ENCODE data around the gene TFAP2B.

The TFAP2B gene

DNA sequence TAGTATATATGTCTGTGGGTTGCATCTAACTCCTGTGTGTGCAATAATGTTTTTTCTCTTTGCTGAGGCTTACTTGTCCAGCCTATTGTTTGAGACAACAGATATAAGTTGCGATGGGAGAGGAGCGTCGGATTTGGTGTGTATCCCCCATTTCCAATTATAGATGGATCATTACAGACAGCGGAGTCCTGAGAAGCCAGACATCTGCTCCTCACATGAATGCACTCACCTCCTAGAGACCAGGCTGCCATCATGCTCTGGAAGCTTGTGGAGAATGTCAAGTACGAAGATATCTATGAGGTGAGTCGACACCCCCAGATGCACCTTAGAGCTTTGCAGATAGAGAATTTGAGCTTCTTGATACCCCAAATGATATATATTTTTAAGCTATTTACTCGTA is at the start of gene TFAP2B:
Gene TFAP2B (plus strand): TSS at position 199 of the 400 bp plus-strand sequence. CDS start 21 bp downstream, at position 220.
- Mint-ChIP-seq H3K4me1 (peaks cover 4% of the 10 kb centered on the region), H3K4me3 (peak within 1 kb of the TSS; percentile 61), H3K9me3 (peaks cover 7% of the 10 kb centered on the region), H3K27me3 (ENCODE audit: low read depth, poor library complexity) (peaks cover 98% of the 10 kb centered on the region), H3K36me3 (ENCODE audit: low read depth) (no peaks in the 10 kb centered on the region), H3K27ac (no peak within 1 kb of the TSS)
- DNase-seq, result no peak
- TF ChIP-seq, protein P1, sequence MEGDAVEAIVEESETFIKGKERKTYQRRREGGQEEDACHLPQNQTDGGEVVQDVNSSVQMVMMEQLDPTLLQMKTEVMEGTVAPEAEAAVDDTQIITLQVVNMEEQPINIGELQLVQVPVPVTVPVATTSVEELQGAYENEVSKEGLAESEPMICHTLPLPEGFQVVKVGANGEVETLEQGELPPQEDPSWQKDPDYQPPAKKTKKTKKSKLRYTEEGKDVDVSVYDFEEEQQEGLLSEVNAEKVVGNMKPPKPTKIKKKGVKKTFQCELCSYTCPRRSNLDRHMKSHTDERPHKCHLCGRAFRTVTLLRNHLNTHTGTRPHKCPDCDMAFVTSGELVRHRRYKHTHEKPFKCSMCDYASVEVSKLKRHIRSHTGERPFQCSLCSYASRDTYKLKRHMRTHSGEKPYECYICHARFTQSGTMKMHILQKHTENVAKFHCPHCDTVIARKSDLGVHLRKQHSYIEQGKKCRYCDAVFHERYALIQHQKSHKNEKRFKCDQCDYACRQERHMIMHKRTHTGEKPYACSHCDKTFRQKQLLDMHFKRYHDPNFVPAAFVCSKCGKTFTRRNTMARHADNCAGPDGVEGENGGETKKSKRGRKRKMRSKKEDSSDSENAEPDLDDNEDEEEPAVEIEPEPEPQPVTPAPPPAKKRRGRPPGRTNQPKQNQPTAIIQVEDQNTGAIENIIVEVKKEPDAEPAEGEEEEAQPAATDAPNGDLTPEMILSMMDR (IDR thresholded peaks at IDR 0.05), result no peak

DNA sequence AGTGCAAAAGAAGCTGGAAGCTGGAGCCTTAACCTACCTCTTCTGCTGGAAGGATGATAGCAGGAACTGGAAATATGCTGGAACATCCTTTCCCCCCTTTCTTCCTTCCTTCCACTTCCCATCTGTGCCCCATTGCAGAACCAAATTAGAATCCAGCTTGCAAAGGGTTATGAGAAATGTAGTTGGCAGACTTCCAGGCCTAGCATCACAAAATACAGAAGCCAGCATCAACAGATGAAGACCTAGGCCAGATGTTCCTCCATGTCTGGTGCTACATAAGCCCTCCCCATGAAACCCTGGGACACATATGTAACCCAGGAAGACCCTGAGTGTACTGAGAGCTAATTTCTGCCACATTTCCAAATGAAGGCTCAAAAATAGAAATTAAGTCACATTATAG is 40.0 kb upstream of the TFAP2B start:
- no peak for DNase-seq
- no peak overlapping the region for H3K27ac Mint-ChIP-seq
- peaks cover 6% of the 10 kb centered on the region for H3K27me3 Mint-ChIP-seq (ENCODE audit: low read depth, poor library complexity)
- TF ChIP-seq, protein P1 (IDR thresholded peaks at IDR 0.05), result no peak
- no peaks in the 10 kb centered on the region for H3K36me3 Mint-ChIP-seq (ENCODE audit: low read depth)
- no peaks in the 10 kb centered on the region for H3K9me3 Mint-ChIP-seq
- H3K4me3 Mint-ChIP-seq, result no peak overlapping the region
- H3K4me1 Mint-ChIP-seq, result no peaks in the 10 kb centered on the region

DNA sequence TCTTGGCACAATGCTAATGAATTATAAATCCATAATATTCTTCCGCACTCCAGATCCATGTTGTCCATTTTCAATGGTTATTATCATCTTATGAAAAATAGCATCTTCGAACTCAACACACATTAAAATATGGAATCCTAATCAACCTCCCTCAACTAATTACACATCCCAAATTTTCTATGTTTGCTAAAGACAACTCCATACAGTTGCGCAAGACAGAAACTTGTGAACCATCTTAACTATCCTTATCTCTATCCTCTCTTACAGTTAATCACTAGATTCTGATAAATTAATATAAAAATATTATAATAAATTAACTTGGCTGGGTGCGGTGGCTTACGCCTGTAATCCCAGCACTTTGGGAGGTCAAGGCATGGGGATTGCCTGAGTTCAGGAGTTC is 38.3 kb upstream of the TFAP2B start:
- Mint-ChIP-seq H3K27ac (no peak overlapping the region), H3K9me3 (no peaks in the 10 kb centered on the region)
- TF ChIP-seq, protein P1 (IDR thresholded peaks at IDR 0.05), result no peak

DNA sequence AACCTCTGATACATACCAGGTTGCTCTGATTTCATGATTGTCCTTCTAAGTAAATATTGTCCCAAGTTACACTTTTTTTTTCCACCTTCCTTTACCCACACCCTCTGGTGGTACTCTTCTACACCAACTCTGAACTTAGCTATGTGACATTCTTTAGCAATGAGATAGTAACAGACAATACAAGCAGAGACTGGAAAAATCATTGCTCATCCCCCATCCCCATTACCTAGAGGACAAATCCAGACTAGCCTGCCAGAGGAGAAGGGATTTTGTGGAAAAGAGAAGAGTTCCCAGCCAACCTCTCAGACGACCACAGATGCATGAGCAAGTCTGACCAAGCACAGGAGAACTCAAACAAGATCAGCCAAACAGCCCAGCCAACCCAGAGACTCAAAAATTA is 32.8 kb upstream of the TFAP2B start:
- TF ChIP-seq, protein P1 (IDR thresholded peaks at IDR 0.05), result no peak
- Mint-ChIP-seq H3K9me3 (no peaks in the 10 kb centered on the region), H3K27ac (no peak overlapping the region), H3K36me3 (ENCODE audit: low read depth) (no peaks in the 10 kb centered on the region), H3K4me1 (no peaks in the 10 kb centered on the region), H3K27me3 (ENCODE audit: low read depth, poor library complexity) (no peaks in the 10 kb centered on the region), H3K4me3 (no peak overlapping the region)
- DNase-seq, result no peak

More for the DNA sequence above, 38.3 kb upstream of the TFAP2B start:
- Mint-ChIP-seq H3K36me3 (ENCODE audit: low read depth) (no peaks in the 10 kb centered on the region), H3K4me3 (no peak overlapping the region), H3K27me3 (ENCODE audit: low read depth, poor library complexity) (peaks cover 6% of the 10 kb centered on the region), H3K4me1 (no peaks in the 10 kb centered on the region)
- DNase-seq, result no peak

DNA sequence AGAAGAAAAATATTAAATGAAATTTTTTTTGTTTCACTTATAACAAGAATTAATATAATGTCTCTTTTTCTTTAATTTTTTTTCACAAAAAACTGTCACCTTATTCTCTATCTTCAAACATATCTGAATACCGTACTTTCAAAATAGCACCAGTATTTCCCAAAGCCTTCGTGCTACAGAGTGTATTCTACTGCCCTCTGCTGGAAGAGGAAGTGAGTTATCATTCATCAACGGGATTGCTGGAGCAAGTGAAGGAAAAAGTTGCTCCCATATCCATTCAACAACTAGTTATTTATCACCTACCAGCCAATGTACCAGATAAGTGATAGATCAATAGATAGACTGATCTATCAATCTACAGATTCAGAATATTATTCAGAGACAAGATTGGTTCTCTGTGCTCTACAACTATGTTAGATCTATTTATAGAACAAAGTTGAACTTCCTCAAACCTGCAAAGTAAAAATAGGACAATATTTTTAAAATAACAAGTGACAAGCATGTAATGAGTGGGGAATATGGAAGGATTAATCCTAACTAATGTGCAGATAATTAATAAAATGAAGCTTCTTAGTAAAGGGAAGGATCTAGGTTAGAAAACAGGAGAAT is 26.7 kb upstream of the TFAP2B start:
- H3K4me1 Mint-ChIP-seq, result no peaks in the 10 kb centered on the region
- TF ChIP-seq, protein P1 (IDR thresholded peaks at IDR 0.05), result peak; percentile 78
- H3K27me3 Mint-ChIP-seq (ENCODE audit: low read depth, poor library complexity), result peaks cover 15% of the 10 kb centered on the region
- peak; percentile 29 for DNase-seq
- H3K9me3 Mint-ChIP-seq, result no peaks in the 10 kb centered on the region
- no peak overlapping the region for H3K4me3 Mint-ChIP-seq
- no peak overlapping the region for H3K27ac Mint-ChIP-seq
- no peaks in the 10 kb centered on the region for H3K36me3 Mint-ChIP-seq (ENCODE audit: low read depth)

DNA sequence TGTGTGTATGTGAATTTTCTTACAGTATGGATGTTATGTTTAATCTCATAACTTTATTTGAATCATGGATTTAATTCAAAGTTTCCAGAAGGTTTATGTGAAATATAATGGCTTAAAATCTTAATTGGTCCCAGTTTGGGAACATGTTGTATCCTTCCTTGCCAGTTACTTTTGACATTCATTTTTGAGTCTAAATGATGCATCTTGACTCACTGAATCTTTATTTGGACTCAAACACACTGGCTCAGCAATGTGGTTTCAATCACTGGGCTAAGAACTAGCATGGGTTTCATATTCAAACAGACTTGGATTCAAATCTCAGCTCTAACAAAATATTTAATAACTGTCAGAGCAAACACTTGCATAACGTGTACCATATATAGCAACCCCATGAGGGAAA is 25.9 kb upstream of the TFAP2B start:
- no peaks in the 10 kb centered on the region for H3K36me3 Mint-ChIP-seq (ENCODE audit: low read depth)
- H3K27ac Mint-ChIP-seq, result no peak overlapping the region
- H3K27me3 Mint-ChIP-seq (ENCODE audit: low read depth, poor library complexity), result peaks cover 15% of the 10 kb centered on the region
- DNase-seq, result no peak
- no peaks in the 10 kb centered on the region for H3K9me3 Mint-ChIP-seq
- TF ChIP-seq, protein P1 (IDR thresholded peaks at IDR 0.05), result no peak
- no peaks in the 10 kb centered on the region for H3K4me1 Mint-ChIP-seq
- no peak overlapping the region for H3K4me3 Mint-ChIP-seq
